Measurements from ENCODE around the gene PROZ. TPM values are rescaled to one million over a fixed set of nuclear protein-coding genes. Genes with fewer than 3 reads are reported as not detected.
A peak's percentile ranks its signal among the peaks of the same experiment; 100 is the strongest.

PROZ gene
- total RNA-seq, 1 donor from 2014 or later = not detected

DNA sequence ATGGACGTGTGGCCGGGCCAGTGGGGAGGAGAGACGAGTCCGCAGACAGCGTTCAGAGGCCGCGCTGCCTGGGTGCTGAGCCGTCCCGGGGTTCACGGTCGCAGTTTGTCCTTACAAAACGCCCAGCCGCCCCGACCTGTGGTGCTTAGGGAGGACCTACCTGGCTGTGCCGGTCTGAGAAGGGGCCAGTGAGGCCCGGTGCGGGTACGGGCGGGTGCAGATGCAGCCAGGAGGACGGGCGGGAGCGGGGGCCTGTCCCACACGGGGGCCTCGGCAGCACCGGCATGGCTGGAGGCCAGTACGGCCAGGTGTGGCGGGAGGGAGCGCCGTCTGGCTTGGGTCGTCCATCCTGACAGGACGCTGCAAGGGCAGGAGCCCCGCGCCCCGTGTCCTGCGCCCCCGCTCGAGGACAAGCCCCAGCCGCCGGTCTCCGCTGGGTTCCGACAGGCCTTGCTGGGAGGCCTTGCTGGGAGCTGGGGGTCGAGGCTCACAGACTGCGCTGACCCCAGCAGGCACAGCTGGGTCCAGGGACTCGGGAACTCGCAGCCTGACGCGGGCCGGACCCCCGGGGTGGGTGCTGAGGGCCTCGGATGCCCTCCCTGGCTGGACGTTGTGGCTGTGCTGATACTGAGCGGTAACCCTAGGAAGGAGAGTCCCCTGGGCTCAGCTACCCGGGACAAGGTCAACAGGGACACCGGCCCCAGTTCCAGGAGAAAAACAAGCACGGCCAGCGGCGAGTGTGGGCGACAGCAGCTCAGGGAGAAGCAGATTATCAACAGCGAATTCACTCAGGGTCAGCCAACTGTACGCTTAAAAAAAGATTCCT, 5.3 kb upstream of the PROZ start:
- CTCF ChIA-PET = no interaction called here
- intact Hi-C loops (cut with micrococcal nuclease) = loop anchor here (1.0 to 10.0 kb wide), 4 partner anchors 55 to 261 kb away; partner anchors contain the start of genes LAMP1 and PCID2
- peak; percentile 41 for DNase-seq

DNA sequence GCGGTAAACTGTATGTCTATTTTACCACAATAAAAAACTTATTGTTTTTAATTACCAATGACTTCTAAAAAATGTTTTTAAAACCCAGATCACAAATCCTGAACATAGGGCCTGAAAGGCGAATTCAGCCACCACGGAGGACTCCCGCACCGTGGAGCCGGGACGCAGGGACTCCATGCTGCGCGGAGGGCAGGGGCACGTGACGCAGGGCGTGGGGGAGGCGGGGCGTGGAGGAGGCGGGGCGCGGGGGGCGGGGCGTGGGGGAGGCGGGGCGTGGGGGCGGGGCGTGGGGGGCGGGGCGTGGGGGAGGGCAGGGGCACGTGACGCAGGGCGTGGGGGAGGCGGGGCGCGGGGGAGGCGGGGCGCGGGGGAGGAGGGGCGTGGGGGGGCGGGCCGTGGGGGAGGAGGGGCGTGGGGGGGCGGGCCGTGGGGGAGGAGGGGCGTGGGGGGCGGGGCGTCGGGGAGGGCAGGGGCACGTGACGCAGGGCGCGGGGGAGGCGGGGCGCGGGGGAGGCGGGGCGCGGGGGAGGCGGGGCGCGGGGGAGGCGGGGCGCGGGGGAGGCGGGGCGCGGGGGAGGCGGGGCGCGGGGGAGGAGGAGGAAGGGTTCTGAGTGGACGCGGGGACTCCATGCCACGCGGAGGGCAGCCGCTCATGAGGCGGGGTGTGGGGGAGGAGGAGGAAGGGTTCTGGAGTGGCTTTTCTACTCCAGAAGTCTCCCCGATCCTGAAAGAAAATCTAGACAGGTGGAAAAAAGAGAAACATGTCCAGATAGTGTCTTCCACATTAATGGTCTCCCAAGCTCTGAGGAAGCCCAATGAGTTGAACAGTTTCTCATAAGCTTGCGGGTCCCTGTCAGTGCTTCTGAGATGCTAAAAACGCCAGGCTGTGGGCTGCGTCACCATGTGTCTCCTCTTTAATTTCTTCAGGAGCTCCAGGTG, 4.4 kb upstream of the PROZ start:
- CTCF ChIA-PET = no interaction called here
- Mint-ChIP-seq H3K4me1 (peaks cover 19% of the 10 kb centered on the region), H3K36me3 (ENCODE audit: low read depth) (no peaks in the 10 kb centered on the region), H3K4me3 (peak overlapping the region; percentile 84), H3K27me3 (peaks cover 12% of the 10 kb centered on the region), H3K9me3 (peaks cover 13% of the 10 kb centered on the region), H3K27ac (peak overlapping the region; percentile 63)
- intact Hi-C loops (cut with micrococcal nuclease) = loop anchor here (1.0 to 10.0 kb wide), 4 partner anchors 54 to 336 kb away; partner anchors contain the start of genes DCUN1D2 and PCID2
- POLR2A ChIA-PET = interaction anchor here (1.0 to 1.1 kb wide), 2 partner anchors 55 to 56 kb away, joined by 3 to 8 read pairs; partner anchors contain the start of genes CUL4A and PCID2
- DNase-seq = peak; percentile 50
- ATAC-seq (ENCODE audit: low read depth) = peak; percentile 85
- TF ChIP-seq, protein P1, sequence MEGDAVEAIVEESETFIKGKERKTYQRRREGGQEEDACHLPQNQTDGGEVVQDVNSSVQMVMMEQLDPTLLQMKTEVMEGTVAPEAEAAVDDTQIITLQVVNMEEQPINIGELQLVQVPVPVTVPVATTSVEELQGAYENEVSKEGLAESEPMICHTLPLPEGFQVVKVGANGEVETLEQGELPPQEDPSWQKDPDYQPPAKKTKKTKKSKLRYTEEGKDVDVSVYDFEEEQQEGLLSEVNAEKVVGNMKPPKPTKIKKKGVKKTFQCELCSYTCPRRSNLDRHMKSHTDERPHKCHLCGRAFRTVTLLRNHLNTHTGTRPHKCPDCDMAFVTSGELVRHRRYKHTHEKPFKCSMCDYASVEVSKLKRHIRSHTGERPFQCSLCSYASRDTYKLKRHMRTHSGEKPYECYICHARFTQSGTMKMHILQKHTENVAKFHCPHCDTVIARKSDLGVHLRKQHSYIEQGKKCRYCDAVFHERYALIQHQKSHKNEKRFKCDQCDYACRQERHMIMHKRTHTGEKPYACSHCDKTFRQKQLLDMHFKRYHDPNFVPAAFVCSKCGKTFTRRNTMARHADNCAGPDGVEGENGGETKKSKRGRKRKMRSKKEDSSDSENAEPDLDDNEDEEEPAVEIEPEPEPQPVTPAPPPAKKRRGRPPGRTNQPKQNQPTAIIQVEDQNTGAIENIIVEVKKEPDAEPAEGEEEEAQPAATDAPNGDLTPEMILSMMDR (IDR thresholded peaks at IDR 0.05) = no peak

More for the DNA sequence above, 5.3 kb upstream of the PROZ start:
- Mint-ChIP-seq H3K4me3 (peak overlapping the region; percentile 84), H3K9me3 (peaks cover 13% of the 10 kb centered on the region), H3K27me3 (peaks cover 12% of the 10 kb centered on the region), H3K36me3 (ENCODE audit: low read depth) (no peaks in the 10 kb centered on the region), H3K27ac (peak overlapping the region; percentile 63), H3K4me1 (peaks cover 19% of the 10 kb centered on the region)
- ATAC-seq (ENCODE audit: low read depth) = peak; percentile 26
- TF ChIP-seq, protein P1 (IDR thresholded peaks at IDR 0.05) = no peak
- POLR2A ChIA-PET = interaction anchor here (1.0 kb wide), 1 partner anchor 57 kb away, joined by 3 read pairs; no protein-coding TSS in a partner anchor

DNA sequence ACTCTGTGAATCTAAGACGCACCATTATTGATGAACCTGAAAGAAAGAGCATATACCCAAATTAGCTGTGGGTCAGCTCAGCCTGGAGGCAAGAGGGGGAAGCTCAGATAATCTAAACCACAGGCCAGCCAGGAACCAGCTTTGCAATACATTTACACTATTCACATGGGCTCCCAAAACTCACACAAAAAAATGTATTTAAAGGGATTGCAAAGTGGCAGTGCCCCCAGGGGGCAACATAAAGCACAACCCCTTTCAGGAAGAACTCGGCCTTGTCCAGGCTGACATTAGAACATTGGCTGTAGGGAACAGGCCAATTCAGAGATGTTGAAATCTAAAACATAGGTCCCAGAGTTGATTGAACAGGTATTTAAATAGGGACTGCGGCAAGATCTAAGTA, 3.2 kb upstream of the PROZ start:
- TF ChIP-seq, protein P1 (IDR thresholded peaks at IDR 0.05) = no peak
- H3K4me1 Mint-ChIP-seq = peaks cover 19% of the 10 kb centered on the region
- H3K27ac Mint-ChIP-seq = no peak overlapping the region
- H3K27me3 Mint-ChIP-seq = peaks cover 11% of the 10 kb centered on the region
- intact Hi-C loops (cut with micrococcal nuclease) = loop anchor here (10.0 kb wide), 1 partner anchor 210 kb away; no protein-coding TSS in a partner anchor
- CTCF ChIA-PET = no interaction called here
- H3K4me3 Mint-ChIP-seq = no peak overlapping the region
- no peaks in the 10 kb centered on the region for H3K36me3 Mint-ChIP-seq (ENCODE audit: low read depth)
- peaks cover 13% of the 10 kb centered on the region for H3K9me3 Mint-ChIP-seq
- POLR2A ChIA-PET = interaction anchor here (1.1 kb wide), 1 partner anchor 54 kb away, joined by 8 read pairs; the partner anchor contains the start of genes CUL4A and PCID2
- no peak for DNase-seq
- ATAC-seq (ENCODE audit: low read depth) = no peak

DNA sequence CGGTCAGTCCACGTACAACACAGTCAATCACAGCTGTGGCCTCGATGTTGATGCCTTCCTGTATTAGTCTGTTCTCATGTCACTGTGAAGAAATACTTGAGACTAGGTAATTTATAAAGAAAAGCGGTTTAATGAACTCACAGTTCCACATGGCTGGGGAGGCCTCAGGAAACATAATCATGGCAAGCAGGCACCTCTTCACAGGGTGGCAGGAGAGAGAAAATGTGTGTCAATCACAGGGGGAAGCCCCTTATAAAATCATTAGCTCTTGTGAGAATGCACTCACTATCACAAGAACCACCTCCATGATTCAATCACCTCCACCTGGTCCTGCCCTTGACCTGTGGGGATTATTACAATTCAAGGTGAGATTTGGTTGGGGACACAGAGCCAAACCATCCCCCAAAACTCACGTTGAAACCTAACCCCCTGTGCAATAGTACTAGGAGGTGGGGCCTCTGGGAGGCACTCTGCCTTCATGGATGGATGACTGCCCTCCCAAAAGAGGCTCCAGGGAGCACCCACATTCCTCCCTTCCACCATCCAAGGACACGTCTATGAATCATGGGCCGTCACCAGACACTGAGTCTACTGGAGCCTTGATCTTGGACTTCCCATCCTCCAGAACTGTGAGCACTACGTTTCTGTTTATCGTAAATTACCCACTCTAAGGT, 2.3 kb upstream of the PROZ start:
- Mint-ChIP-seq H3K27me3 (peaks cover 6% of the 10 kb centered on the region), H3K36me3 (ENCODE audit: low read depth) (no peaks in the 10 kb centered on the region), H3K4me1 (peaks cover 20% of the 10 kb centered on the region), H3K9me3 (peaks cover 13% of the 10 kb centered on the region), H3K4me3 (no peak overlapping the region), H3K27ac (no peak overlapping the region)
- no peak for DNase-seq
- POLR2A ChIA-PET = interaction anchor here (0.6 to 1.2 kb wide), 2 partner anchors 52 to 473 kb away, joined by 3 to 6 read pairs; partner anchors contain the start of gene PCID2
- CTCF ChIA-PET = no interaction called here
- intact Hi-C loops (cut with micrococcal nuclease) = loop anchor here (10.0 kb wide), 1 partner anchor 211 kb away; no protein-coding TSS in a partner anchor
- TF ChIP-seq, protein P1 (IDR thresholded peaks at IDR 0.05) = no peak
- no peak for ATAC-seq (ENCODE audit: low read depth)

Measured in activated B cell treated with CpG ODN at 0.5 μM for 24 hours (primary cell).